ENCODE measurements around the gene NDUFB5. TPM values are rescaled to one million over a fixed set of nuclear protein-coding genes. Genes with fewer than 3 reads are reported as not detected.
A peak's percentile ranks its signal among the peaks of the same experiment; 100 is the strongest.

The NDUFB5 gene
- total RNA-seq, 1 experiment from 2014 or later, result 95.6 TPM

- peak overlapping the region; percentile 91 for H3K27ac Mint-ChIP-seq
- ChIA-PET CTCF (interaction anchor here (0.6 to 2.4 kb wide), 3 partner anchors 9 to 55 kb away, joined by 3 to 9 read pairs (median 3); no protein-coding TSS in a partner anchor), POLR2A (interaction anchor here (0.5 to 1.4 kb wide), 3 partner anchors 8 to 49 kb away, joined by 4 to 5 read pairs (median 4); partner anchors contain the start of genes MRPL47 and NDUFB5)
- DNase-seq (ENCODE audit: low spot score), result peak; percentile 75
- ATAC-seq, result peak; percentile 73
- H3K9me3 Mint-ChIP-seq, result no peaks in the 10 kb centered on the region
- peaks cover 14% of the 10 kb centered on the region for H3K36me3 Mint-ChIP-seq
- peak overlapping the region; percentile 95 for H3K4me3 Mint-ChIP-seq
- peaks cover 28% of the 10 kb centered on the region for H3K4me1 Mint-ChIP-seq
- H3K27me3 Mint-ChIP-seq (ENCODE audit: low read depth), result no peaks in the 10 kb centered on the region
- peak; percentile 36; the same call in 1 of the 2 replicates for TF ChIP-seq NFE2L1 (CRISPR knock-in tag; IDR thresholded peaks at IDR 0.05)
- no peak for TF ChIP-seq NR2C2 (CRISPR knock-in tag; IDR thresholded peaks at IDR 0.05)
- TF ChIP-seq AFF4 (CRISPR knock-in tag; IDR thresholded peaks at IDR 0.05; ENCODE audit: borderline replicate concordance), result no peak
- 0 out of 2 replicates have a peak, but pooled peaks have one; percentile 11 for TF ChIP-seq MYBL2 (CRISPR knock-in tag; IDR thresholded peaks at IDR 0.05)
- no peak for TF ChIP-seq ZNF121 (CRISPR knock-in tag; IDR thresholded peaks at IDR 0.05)
- no peak; the same call in 1 of the 2 replicates for TF ChIP-seq TEAD1 (CRISPR knock-in tag; IDR thresholded peaks at IDR 0.05)
- TF ChIP-seq EMX1 (CRISPR knock-in tag; IDR thresholded peaks at IDR 0.05), result no peak
- TF ChIP-seq, protein P1, sequence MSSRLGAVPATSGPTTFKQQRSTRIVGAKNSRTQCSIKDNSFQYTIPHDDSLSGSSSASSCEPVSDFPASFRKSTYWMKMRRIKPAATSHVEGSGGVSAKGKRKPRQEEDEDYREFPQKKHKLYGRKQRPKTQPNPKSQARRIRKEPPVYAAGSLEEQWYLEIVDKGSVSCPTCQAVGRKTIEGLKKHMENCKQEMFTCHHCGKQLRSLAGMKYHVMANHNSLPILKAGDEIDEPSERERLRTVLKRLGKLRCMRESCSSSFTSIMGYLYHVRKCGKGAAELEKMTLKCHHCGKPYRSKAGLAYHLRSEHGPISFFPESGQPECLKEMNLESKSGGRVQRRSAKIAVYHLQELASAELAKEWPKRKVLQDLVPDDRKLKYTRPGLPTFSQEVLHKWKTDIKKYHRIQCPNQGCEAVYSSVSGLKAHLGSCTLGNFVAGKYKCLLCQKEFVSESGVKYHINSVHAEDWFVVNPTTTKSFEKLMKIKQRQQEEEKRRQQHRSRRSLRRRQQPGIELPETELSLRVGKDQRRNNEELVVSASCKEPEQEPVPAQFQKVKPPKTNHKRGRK (CRISPR knock-in tag; IDR thresholded peaks at IDR 0.05; ENCODE audit: borderline replicate concordance), result 0 out of 2 replicates have a peak, but pooled peaks have one; percentile 30
- no peak for TF ChIP-seq NR3C1 (CRISPR knock-in tag; conservative IDR thresholded peaks at IDR 0.05; ENCODE audit: low read depth)
- no peak for TF ChIP-seq ZNF532 (CRISPR knock-in tag; IDR thresholded peaks at IDR 0.05; ENCODE audit: borderline replicate concordance)
- 0 out of 2 replicates have a peak, but pooled peaks have one; percentile 59 for TF ChIP-seq KAT7 (CRISPR knock-in tag; IDR thresholded peaks at IDR 0.05; ENCODE audit: borderline replicate concordance)
- 0 out of 2 replicates have a peak, but pooled peaks have one; percentile 36 for TF ChIP-seq FOXK1 (CRISPR knock-in tag; IDR thresholded peaks at IDR 0.05)
- TF ChIP-seq CREB1 (CRISPR knock-in tag; IDR thresholded peaks at IDR 0.05), result 0 out of 2 replicates have a peak, but pooled peaks have one; percentile 26
- no peak for TF ChIP-seq ZNF425 (CRISPR knock-in tag; conservative IDR thresholded peaks at IDR 0.05)
- TF ChIP-seq, protein P2, sequence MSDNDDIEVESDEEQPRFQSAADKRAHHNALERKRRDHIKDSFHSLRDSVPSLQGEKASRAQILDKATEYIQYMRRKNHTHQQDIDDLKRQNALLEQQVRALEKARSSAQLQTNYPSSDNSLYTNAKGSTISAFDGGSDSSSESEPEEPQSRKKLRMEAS (CRISPR knock-in tag; IDR thresholded peaks at IDR 0.05), result peak; percentile 75
- peak; percentile 71; the same call in 1 of the 2 replicates for TF ChIP-seq FOXP1 (CRISPR knock-in tag; IDR thresholded peaks at IDR 0.05; ENCODE audit: borderline replicate concordance)
- peak; percentile 20; the same call in 1 of the 2 replicates for TF ChIP-seq ARID4B (CRISPR knock-in tag; IDR thresholded peaks at IDR 0.05; ENCODE audit: borderline replicate concordance)
- peak; percentile 9; the same call in 1 of the 2 replicates for TF ChIP-seq SP1 (CRISPR knock-in tag; conservative IDR thresholded peaks at IDR 0.05)
Observed at GRCh38 chr3:179653096-179653797, 48.7 kb downstream of the NDUFB5 start.

All from WTC11 (cell line).